H1 (cell line): ENCODE measurements around the gene COA4. TPM values are rescaled to one million over a fixed set of nuclear protein-coding genes. Genes with fewer than 3 reads are reported as not detected.

ENCODE experiments used
- CTCF ChIA-PET: fragments of 300-600 bp; sonication (Branson Sonifier 250); formaldehyde crosslinking; loops from one replicate; lab custom pipeline; 2021; ENCODE audit not compliant: partially characterized antibody; lab: Charles Lee
- POLR2A ChIA-PET: fragments of 300-600 bp; sonication (Branson Sonifier 250); formaldehyde crosslinking; loops from one replicate; lab custom pipeline; 2021; ENCODE audit warnings: inconsistent platforms; ENCODE audit not compliant: partially characterized antibody; lab: Charles Lee
- DNase-seq, 2 experiments: peaks; one replicate each; pipeline versions ENCODE4 v3.0.0 to v3.0.0-alpha.2; 2010 to 2022; ENCODE audit warnings: low spot score in 2 of 2, low read depth in 1 of 2, mixed read lengths in 1 of 2
- FAIRE-seq: peaks from 2 replicates; lab custom pipeline; 2011; peaks lifted over from hg19 to GRCh38; lab: Jason Lieb, UNC
- H2AFZ ChIP-seq: 2 replicates; pipeline ENCODE4 v1.8.1; 2012; ENCODE audit warnings: low read length, inconsistent platforms
- H2AK5ac ChIP-seq: 2 replicates; pipeline ENCODE4 v1.6.1; 2013; ENCODE audit warnings: low read depth, low read length
- H2BK120ac ChIP-seq: replicated peaks from 2 replicates; pipeline ENCODE3; 2013; ENCODE audit warnings: low read depth, low read length, inconsistent platforms
- H2BK12ac ChIP-seq: 2 replicates; pipeline ENCODE4 v1.6.1; 2013; ENCODE audit warnings: low read depth, low read length
- H2BK15ac ChIP-seq: 2 replicates; pipeline ENCODE4 v1.6.1; 2013; ENCODE audit warnings: low read length
- H2BK20ac ChIP-seq: 2 replicates; pipeline ENCODE4 v1.6.1; 2013; ENCODE audit warnings: low read length
- H2BK5ac ChIP-seq: 2 replicates; pipeline ENCODE4 v1.6.1; 2013; ENCODE audit warnings: low read depth, low read length
- H3K14ac ChIP-seq: 2 replicates; pipeline ENCODE4 v1.6.1; 2013; ENCODE audit warnings: inconsistent platforms; ENCODE audit not compliant: insufficient read length
- H3K18ac ChIP-seq: 2 replicates; pipeline ENCODE4 v1.6.1; 2013; ENCODE audit warnings: low read length; ENCODE audit errors: extremely low read depth
- H3K23ac ChIP-seq: 2 replicates; pipeline ENCODE4 v1.6.1; 2013; ENCODE audit warnings: inconsistent platforms; ENCODE audit not compliant: insufficient read length
- H3K23me2 ChIP-seq: 2 replicates; pipeline ENCODE4 v1.6.1; 2013; ENCODE audit warnings: low read depth, low read length
- H3K27ac ChIP-seq: 2 replicates; pipeline ENCODE4 v1.6.1; 2011; ENCODE audit warnings: low read depth, low read length, inconsistent platforms
- H3K27me3 ChIP-seq, 4 experiments: replicated peaks in 1 of 4; 1 replicate in 1 of 4; 2 replicates in 3 of 4; pipeline versions ENCODE4 v1.6.1 to v1.8.1; 2011 to 2013; ENCODE audit warnings: low read length in 3 of 4, mild to moderate bottlenecking in 3 of 4, inconsistent platforms in 2 of 4, mixed read lengths in 2 of 4, moderate library complexity in 1 of 4; ENCODE audit not compliant: control insufficient read depth in 3 of 4, insufficient read depth in 3 of 4; ENCODE audit errors: extremely low read depth in 1 of 4
- H3K36me3 ChIP-seq, 4 experiments: 2 replicates each; pipeline versions ENCODE4 v1.6.1 to v1.8.1; 2011 to 2013; ENCODE audit warnings: mild to moderate bottlenecking in 4 of 4, low read length in 3 of 4, moderate library complexity in 2 of 4, control low read depth in 1 of 4, inconsistent platforms in 1 of 4; ENCODE audit not compliant: insufficient read depth in 4 of 4, control insufficient read depth in 2 of 4
- H3K4ac ChIP-seq: replicated peaks from 2 replicates; pipeline ENCODE3; 2013; ENCODE audit warnings: low read length, low read depth, mixed read lengths, inconsistent platforms; ENCODE audit not compliant: insufficient read length
- H3K4me1 ChIP-seq, 4 experiments: replicated peaks in 1 of 4; 1 replicate in 1 of 4; 2 replicates in 3 of 4; pipeline versions ENCODE4 v1.6.1 to v1.8.1; 2011 to 2013; ENCODE audit warnings: low read length in 3 of 4, inconsistent platforms in 2 of 4, mixed read lengths in 1 of 4; ENCODE audit not compliant: insufficient read depth in 4 of 4, control insufficient read depth in 3 of 4
- H3K4me2 ChIP-seq, 2 experiments: 2 replicates each; pipeline versions ENCODE4 v1.6.1 to v1.8.1; 2011 to 2013; ENCODE audit warnings: low read depth in 2 of 2, low read length in 2 of 2, control low read depth in 1 of 2, inconsistent platforms in 1 of 2, mild to moderate bottlenecking in 1 of 2; ENCODE audit not compliant: insufficient read depth in 1 of 2
- H3K4me3 ChIP-seq, 4 experiments: fragments of 200-600, 300-600 bp in 1 of 4; sonication (generic), shearing (Covaris generic), sonication (Bioruptor Twin) in 1 of 4; 2 replicates each; pipeline versions ENCODE4 v1.5.1 to v1.8.1; 2011 to 2016; ENCODE audit warnings: low read length in 4 of 4, low read depth in 3 of 4, control low read depth in 2 of 4, inconsistent platforms in 2 of 4, mild to moderate bottlenecking in 2 of 4, mixed read lengths in 1 of 4, moderate library complexity in 1 of 4; ENCODE audit not compliant: insufficient read depth in 2 of 4; ENCODE audit errors: extremely low read depth in 1 of 4
- H3K56ac ChIP-seq: replicated peaks from 2 replicates; pipeline ENCODE3; 2013; ENCODE audit warnings: low read depth, mild to moderate bottlenecking, mixed read lengths, low read length, inconsistent platforms; ENCODE audit not compliant: insufficient read length
- H3K79me1 ChIP-seq: 2 replicates; pipeline ENCODE4 v1.6.1; 2013; ENCODE audit warnings: low read depth, low read length, control low read depth
- H3K79me2 ChIP-seq, 2 experiments: 2 replicates each; pipeline versions ENCODE4 v1.6.1 to v1.8.1; 2012 to 2013; ENCODE audit warnings: low read length in 2 of 2, mild to moderate bottlenecking in 2 of 2, inconsistent platforms in 1 of 2; ENCODE audit not compliant: insufficient read depth in 2 of 2, control insufficient read depth in 1 of 2
- H3K9ac ChIP-seq, 4 experiments: replicated peaks in 1 of 4; 1 replicate in 1 of 4; 2 replicates in 3 of 4; pipeline versions ENCODE4 v1.6.1 to v1.8.1; 2011 to 2013; ENCODE audit warnings: low read depth in 3 of 4, low read length in 3 of 4, control low read depth in 2 of 4, mild to moderate bottlenecking in 2 of 4, moderate library complexity in 2 of 4, inconsistent platforms in 1 of 4; ENCODE audit errors: extremely low read depth in 1 of 4
- H3K9me3 ChIP-seq, 2 experiments: 2 replicates each; pipeline versions ENCODE4 v1.6.1 to v1.8.1; 2012 to 2013; ENCODE audit warnings: mild to moderate bottlenecking in 2 of 2, moderate library complexity in 2 of 2, control low read depth in 1 of 2, inconsistent platforms in 1 of 2, low read depth in 1 of 2, low read length in 1 of 2, mixed read lengths in 1 of 2; ENCODE audit not compliant: insufficient read depth in 2 of 2
- H4K20me1 ChIP-seq, 2 experiments: replicated peaks in 1 of 2; 2 replicates each; pipeline versions ENCODE3 to v1.8.1; 2011 to 2013; ENCODE audit warnings: inconsistent platforms in 2 of 2, low read length in 2 of 2, mild to moderate bottlenecking in 1 of 2; ENCODE audit not compliant: insufficient read depth in 2 of 2, control insufficient read depth in 1 of 2
- H4K5ac ChIP-seq: 2 replicates; pipeline ENCODE4 v1.6.1; 2013; ENCODE audit warnings: low read length, low read depth, mixed read lengths, inconsistent platforms; ENCODE audit not compliant: insufficient read length
- H4K8ac ChIP-seq: 2 replicates; pipeline ENCODE4 v1.8.0; 2013; ENCODE audit warnings: mild to moderate bottlenecking, moderate library complexity, low read length, inconsistent platforms; ENCODE audit not compliant: insufficient read depth; ENCODE audit errors: extremely low read depth
- H4K91ac ChIP-seq: replicated peaks from 2 replicates; pipeline ENCODE3; 2013; ENCODE audit warnings: low read length, mixed read lengths, inconsistent platforms; ENCODE audit not compliant: insufficient read length
- PHF8 ChIP-seq: fragments of 200-600 bp; sonication (generic); conservative IDR thresholded peaks from 2 replicates; pipeline ENCODE4 v1.7.1; 2012; ENCODE audit warnings: low read depth, mild to moderate bottlenecking, inconsistent platforms, low read length, moderate library complexity
- POLR2A ChIP-seq, 2 experiments: IDR thresholded peaks; 1 replicate in 1 of 2; 2 replicates in 1 of 2; pipeline ENCODE4 v1.6.1; 2011; ENCODE audit warnings: low read depth in 2 of 2, low read length in 2 of 2, mild to moderate bottlenecking in 2 of 2; ENCODE audit errors: control extremely low read depth in 1 of 2
- RBBP5 ChIP-seq: IDR thresholded peaks from 2 replicates; pipeline ENCODE4 v1.7.1; 2012; ENCODE audit warnings: low read depth, mild to moderate bottlenecking, inconsistent platforms, low read length, moderate library complexity, borderline replicate concordance
- ZNF274 ChIP-seq: IDR thresholded peaks from 2 replicates; pipeline ENCODE4 v1.7.0; 2012; ENCODE audit warnings: low read length, borderline replicate concordance; ENCODE audit errors: extremely low read depth
- WGBS, 2 experiments: shearing (Covaris generic) in 1 of 2; methylation state at CpG; one replicate each; pipeline versions ENCODE4 v1.1.6 to v1.1.7; 2013 to 2015; ENCODE audit warnings: low lambda C conversion rate in 2 of 2, mixed read lengths in 2 of 2, inconsistent platforms in 1 of 2, low coverage in 1 of 2, missing lambda C conversion rate in 1 of 2; ENCODE audit not compliant: insufficient replicate concordance in 2 of 2, insufficient coverage in 1 of 2, insufficient read length in 1 of 2; ENCODE audit errors: extremely low coverage in 1 of 2, missing lambda C conversion rate in 1 of 2; 5-methylcytosine and 5-hydroxymethylcytosine counted together
- polyA plus RNA-seq, 7 experiments: library from polyadenylated mRNA; depleted of rRNA in 3 of 7; stranded (reverse) in 5 of 7; unstranded in 2 of 7; fragments of >200 nt in 5 of 7; fragments of 200-250 nt in 2 of 7; gene quantifications; 1 replicate in 5 of 7; 2 replicates in 1 of 7; 4 replicates in 1 of 7; pipeline versions ENCODE4 v1.2.1 to v1.2.3, GENCODE V29; 2011 to 2013; ENCODE audit warnings: missing spikeins in 2 of 7, mixed read lengths in 2 of 7
- total RNA-seq: library from RNA; stranded (reverse); fragmentation: NEBNext Ultra II Directional; extraction: Animal tissue kit (Norgen Biotek cat#: 25700); gene quantifications from 2 replicates; pipeline ENCODE4 v1.2.1, GENCODE V29; 2021

The COA4 gene
- total and polyA plus RNA-seq, 2 of the 8 experiments (the other 6 are each of a cell fraction or from before 2014, with no cell fraction given): 177 to 380 TPM

DNA sequence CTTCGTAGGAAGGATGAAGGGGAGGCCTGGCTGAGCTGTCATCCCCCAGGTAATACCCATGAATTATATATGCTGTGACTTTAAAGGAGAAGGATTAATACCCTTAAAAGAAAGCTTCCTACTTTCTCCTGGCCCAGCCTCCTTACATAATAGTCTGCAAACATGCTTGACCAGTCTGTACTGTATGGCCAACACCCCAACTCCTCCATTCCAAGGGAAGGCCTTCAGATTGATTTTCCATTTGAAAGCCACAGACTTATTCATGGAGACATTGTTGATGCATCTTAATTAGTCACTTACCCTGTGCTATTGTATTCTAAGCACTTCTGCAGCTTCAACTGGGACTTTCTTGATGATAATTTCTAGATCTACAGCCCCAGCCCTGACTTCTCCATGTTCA, 2.1 kb upstream of the COA4 start:
- no peak overlapping the region for H2BK20ac ChIP-seq
- ChIA-PET CTCF (interaction anchor here (1.0 to 1.9 kb wide), 3 partner anchors 13 to 114 kb away, joined by 3 to 7 read pairs (median 4); no protein-coding TSS in a partner anchor), POLR2A (interaction anchor here (1.2 to 3.6 kb wide), 4 partner anchors 9 to 99 kb away, joined by 4 to 22 read pairs (median 10); no protein-coding TSS in a partner anchor)
- peaks cover 12% of the 10 kb centered on the region for H3K79me1 ChIP-seq
- H3K56ac ChIP-seq: no peak overlapping the region
- H3K4me3 ChIP-seq: no peak overlapping the region
- no peaks in the 10 kb centered on the region for H3K27me3 ChIP-seq
- H4K5ac ChIP-seq: no peak overlapping the region
- no peak overlapping the region for H3K18ac ChIP-seq
- no peak overlapping the region for H4K91ac ChIP-seq
- no peak overlapping the region for H2BK5ac ChIP-seq
- DNase-seq: no peak
- peaks cover 10% of the 10 kb centered on the region; the same call in 1 of the 2 replicates for H3K23me2 ChIP-seq
- no peaks in the 10 kb centered on the region for H3K9me3 ChIP-seq
- H3K14ac ChIP-seq: no peak overlapping the region
- 76% methylated on average over 1 of the region's 1 CpG; no CpG with 5 or more reads in 1 of the 2 experiments for WGBS, 2 experiments
- no peak overlapping the region for H3K27ac ChIP-seq
- H3K23ac ChIP-seq: no peak overlapping the region
- H3K36me3 ChIP-seq: peaks cover 0 to 23% (median 7%) of the 10 kb centered on the region in 4 experiments; a peak in 6 of 8 replicates
- no peak overlapping the region for H2BK15ac ChIP-seq
- no peak overlapping the region for H3K4ac ChIP-seq
- no peak overlapping the region for H4K8ac ChIP-seq
- H4K20me1 ChIP-seq: peaks cover 2 to 5% of the 10 kb centered on the region in 2 experiments
- no peak overlapping the region for H2BK120ac ChIP-seq
- no peak overlapping the region for H2AFZ ChIP-seq
- H2AK5ac ChIP-seq: no peak overlapping the region
- H3K79me2 ChIP-seq: peaks cover 6 to 31% of the 10 kb centered on the region in 2 experiments; a peak in 3 of 4 replicates
- no peak overlapping the region for H2BK12ac ChIP-seq
- no peak overlapping the region for H3K9ac ChIP-seq
- H3K4me1 ChIP-seq: peaks cover 4 to 9% (median 7%) of the 10 kb centered on the region in 4 experiments; a peak in 6 of 7 replicates
- H3K4me2 ChIP-seq: no peak overlapping the region
- no peak for FAIRE-seq
- TF ChIP-seq ZNF274 (no peak), PHF8 (no peak), RBBP5 (no peak), POLR2A (IDR thresholded peaks at IDR 0.05; ENCODE audit: control extremely low read depth in 1 of 2, low read depth in 2 of 2, low read length in 2 of 2) (no peak)
